ENCODE data around the gene PHKA2.

GRCh38 chrX:18996536-18996935 is 12.6 kb upstream of the PHKA2 start:
- no peak for TF ChIP-seq POLR2A (IDR thresholded peaks at IDR 0.05)
- no peak for TF ChIP-seq CTCF (IDR thresholded peaks at IDR 0.05)
